GM13977 (cell line): ENCODE measurements around the gene ARL17B.
A peak's percentile ranks its signal among the peaks of the same experiment; 100 is the strongest.
"Not testable (repeated sequence)": the region's sequence is repeated elsewhere in the genome, so short reads cannot be mapped to it uniquely, and the experiment has no call there.

Experiments
- DNase-seq: peaks from one replicate; pipeline ENCODE4 v3.0.0; 2012; ENCODE audit warnings: low spot score
- CTCF ChIP-seq: IDR thresholded peaks from 2 replicates; pipeline ENCODE4 v1.5.1; 2012; ENCODE audit warnings: mild to moderate bottlenecking, control low read depth; ENCODE audit not compliant: insufficient read depth; ENCODE audit errors: extremely low read depth, missing control alignments
- in situ Hi-C: fragments of 300-500 bp; cut with MboI; formaldehyde crosslinking; loops from one replicate; pipeline ENCODE4 v1.12.0; 2022; ENCODE audit warnings: low sequenced_read_pairs, low pct_unique_long_range_greater_than_20kb, mixed read lengths, inconsistent platforms; ENCODE audit not compliant: unreplicated experiment

ARL17B gene

DNA sequence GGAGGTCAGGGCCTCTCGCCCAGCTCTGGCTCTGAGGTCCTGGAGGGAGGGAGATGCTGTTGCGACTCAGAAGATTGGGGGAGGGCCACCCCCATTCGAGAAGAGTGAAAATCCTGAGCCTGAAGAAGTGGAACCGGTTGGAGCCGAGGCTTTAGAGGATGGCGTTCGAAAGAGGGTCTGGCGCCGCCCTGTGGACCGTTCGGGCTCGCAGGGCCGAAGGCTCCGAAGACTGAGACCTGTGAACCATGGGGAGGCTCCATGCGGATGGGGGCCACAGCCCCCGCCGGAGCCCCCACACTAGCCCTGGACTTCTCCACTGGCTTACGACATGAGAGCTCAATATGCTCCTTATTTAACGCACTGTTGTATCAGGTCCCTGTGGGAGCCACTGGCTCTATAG is 20.3 kb downstream of the ARL17B start:
- DNase-seq, in situ Hi-C loops: not testable (repeated sequence)

- in situ Hi-C loops, DNase-seq: not testable (repeated sequence)
Observed at GRCh38 chr17:46294831-46295230, 66.7 kb downstream of the ARL17B start, which contains the start of gene LRRC37A. Gene LRRC37A (plus strand): TSS chr17:46295131. CDS start chr17:46295134, 3 bp downstream.

GRCh38 chr17:46291618-46292017 is 69.9 kb downstream of the ARL17B start:
- in situ Hi-C loops, DNase-seq: not testable (repeated sequence)

- DNase-seq = peak; percentile 66
- in situ Hi-C loops = not testable (repeated sequence)
Observed at GRCh38 chr17:46290906-46291546, 70.5 kb downstream of the ARL17B start.

GRCh38 chr17:46287587-46287986 is 74.0 kb downstream of the ARL17B start:
- in situ Hi-C loops, DNase-seq: not testable (repeated sequence)

DNA sequence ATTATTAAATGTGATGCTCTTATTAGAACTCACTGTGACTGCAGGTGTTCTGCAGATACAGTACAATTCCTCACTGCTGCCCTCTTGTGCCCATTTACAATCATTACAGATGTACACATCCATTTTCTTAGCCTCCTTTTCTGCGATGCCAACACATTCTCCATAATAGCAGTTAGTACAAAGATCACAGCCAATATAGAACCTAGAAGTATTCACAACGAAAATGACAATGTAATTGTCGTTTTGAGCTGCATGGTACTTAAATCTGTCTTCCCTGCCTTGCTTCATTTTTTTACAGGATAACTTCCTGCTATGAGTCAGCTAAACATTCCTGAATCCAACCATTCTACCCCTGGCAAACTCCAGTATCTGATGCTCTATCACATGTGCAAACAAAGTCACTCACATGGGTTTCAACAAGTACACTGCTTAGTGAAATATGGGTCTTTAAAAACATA is 74.8 kb downstream of the ARL17B start:
- TF ChIP-seq CTCF = peak; percentile 72
- DNase-seq = peak; percentile 43
- in situ Hi-C loops = not testable (repeated sequence)

DNA sequence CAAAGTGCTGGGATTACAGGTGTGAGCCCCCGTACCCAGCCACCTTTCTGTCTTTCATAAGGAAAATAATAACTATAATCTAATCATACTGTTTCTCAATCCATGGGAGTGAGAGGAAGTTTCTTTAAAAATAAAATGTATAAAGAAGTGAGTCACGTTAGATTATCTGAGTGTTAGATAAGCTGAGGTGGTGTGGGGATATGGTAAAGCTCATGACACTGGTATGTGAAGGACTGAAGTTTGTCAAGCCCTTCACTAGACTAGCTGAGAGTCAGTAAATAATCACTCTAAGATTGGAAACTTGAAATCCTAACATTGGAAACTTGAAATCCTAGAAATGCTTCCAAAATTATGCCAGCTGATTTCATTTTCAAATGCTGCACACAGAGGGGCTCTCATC is 76.1 kb downstream of the ARL17B start:
- DNase-seq, in situ Hi-C loops: not testable (repeated sequence)

GRCh38 chr17:46284467-46284866 is 77.1 kb downstream of the ARL17B start:
- DNase-seq, in situ Hi-C loops: not testable (repeated sequence)

- DNase-seq, in situ Hi-C loops: not testable (repeated sequence)
Observed at GRCh38 chr17:46282635-46283034, 78.9 kb downstream of the ARL17B start.

GRCh38 chr17:46281336-46281735 is 80.2 kb downstream of the ARL17B start:
- in situ Hi-C loops, DNase-seq: not testable (repeated sequence)

DNA sequence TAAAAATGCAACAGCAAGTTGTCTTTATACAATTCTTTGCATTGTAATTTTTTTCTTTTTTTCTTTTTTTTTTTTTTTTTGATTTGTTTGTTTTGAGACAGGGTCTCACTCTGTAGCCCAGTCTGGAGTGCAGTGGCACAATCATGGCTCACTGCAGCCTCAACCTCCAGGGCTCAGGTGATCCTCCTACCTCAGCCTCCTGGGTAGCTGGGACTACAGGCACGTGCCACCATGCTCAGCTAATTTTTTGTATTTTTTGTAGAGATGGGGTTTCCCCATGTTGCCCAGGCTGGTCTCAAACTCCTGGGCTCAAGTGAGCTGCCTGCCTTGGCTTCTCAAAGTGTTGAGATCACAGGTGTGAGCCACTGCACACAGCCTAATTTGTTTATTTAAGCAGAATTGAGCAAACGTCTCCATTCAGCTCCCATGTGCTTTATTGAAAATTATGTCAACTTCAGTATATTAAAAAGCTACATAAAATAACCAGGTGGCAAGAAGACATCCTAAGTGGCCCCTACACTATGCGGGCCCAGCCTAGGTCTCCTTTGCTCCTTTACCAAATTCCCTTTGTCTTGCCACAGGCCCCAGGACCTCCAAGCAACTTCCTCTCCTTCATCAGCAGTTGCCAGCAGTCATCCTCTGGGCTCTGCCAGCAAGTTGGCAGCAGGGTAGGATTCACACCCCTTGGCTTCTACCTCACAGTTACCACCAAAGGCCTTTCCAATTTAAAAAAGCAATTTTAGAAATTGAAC is 84.7 kb downstream of the ARL17B start:
- in situ Hi-C loops, DNase-seq: not testable (repeated sequence)

- in situ Hi-C loops = no loop called here
- TF ChIP-seq CTCF = no peak
- DNase-seq = no peak
Observed at GRCh38 chr17:46274238-46274637, 87.3 kb downstream of the ARL17B start.
